Fibroblast of the conjunctiva (primary cell): Measurements from ENCODE around the gene NEUROD4.

Source experiments
- DNase-seq: peaks from one replicate; pipeline ENCODE4 v3.0.0-alpha.2; 2010; ENCODE audit warnings: low read depth

The NEUROD4 gene

DNA sequence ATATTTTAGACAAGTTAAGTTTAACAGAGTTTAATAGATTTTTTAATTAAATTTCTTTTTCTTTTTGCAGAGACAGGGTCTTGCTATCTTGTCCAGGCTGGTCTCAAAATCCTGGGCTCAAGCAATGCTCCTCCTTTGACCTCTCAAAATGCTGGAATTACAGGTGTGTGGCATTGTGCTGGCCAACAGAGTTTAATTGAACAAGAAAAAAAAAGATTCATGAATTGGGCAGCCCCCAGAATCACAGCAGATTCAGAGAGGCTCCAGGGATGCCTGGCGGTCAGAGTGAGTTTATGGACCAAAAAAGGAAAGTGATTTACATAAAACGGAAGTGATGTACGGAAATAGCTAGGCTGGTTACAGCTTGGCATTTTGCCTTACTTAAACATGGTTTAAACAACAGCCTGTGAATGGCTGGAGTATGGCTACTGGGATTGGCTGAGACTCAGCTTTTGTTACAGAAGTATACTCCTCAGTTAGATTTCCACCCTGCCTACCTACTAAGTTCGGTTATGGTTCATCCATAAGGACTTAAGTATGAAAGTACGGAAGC lies 20.7 kb upstream of the NEUROD4 start:
- DNase-seq = no peak

DNA sequence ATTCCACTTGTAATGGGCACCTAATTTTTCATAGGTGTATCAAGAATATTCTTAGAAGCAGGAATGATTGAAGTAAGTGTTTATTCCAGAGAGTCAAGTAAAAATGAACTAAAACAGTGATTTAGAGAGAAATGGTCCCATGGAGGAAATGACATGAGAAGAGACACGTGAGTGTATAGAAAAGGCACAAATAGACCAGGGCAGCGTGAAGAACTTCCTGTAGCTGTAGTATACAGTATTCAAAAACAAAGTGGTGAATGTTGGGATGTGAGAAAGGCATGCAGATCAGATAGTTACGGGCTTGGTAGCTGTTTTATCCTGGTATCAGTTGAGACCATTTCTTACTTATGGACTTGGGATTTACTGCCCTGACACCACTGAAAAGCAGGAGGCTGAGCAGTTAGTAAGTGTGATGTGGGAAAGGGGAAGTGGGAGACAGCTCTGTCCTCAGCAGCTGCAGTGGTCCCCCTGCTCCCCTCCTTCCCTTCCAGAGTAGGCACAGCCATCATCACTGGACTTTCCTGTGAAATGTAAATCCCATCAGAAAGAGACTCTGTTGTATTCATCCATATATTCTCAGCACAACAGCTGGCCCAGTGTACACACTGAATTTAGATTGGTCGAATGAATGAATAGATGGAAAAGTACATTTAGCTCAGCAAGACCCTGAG lies 18.4 kb upstream of the NEUROD4 start:
- no peak for DNase-seq

DNA sequence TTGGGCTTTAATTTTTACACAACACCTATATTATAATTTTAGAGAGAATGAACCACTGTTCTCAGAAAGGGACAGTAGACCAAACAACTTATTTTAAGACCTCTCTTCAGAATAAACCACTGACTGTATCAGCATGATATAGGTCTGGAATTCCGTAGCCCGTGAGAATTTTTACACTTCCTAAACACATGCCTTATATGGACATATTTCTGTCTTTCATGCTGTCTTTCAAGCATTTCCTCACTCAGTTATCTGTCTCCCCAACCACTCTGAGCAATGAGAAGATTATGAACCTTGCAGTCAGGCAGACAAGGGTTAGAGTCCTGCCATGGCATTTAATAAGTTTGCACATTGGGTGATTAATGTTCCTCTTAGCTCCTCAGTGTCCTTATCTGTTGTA lies 17.4 kb upstream of the NEUROD4 start:
- DNase-seq = no peak

DNA sequence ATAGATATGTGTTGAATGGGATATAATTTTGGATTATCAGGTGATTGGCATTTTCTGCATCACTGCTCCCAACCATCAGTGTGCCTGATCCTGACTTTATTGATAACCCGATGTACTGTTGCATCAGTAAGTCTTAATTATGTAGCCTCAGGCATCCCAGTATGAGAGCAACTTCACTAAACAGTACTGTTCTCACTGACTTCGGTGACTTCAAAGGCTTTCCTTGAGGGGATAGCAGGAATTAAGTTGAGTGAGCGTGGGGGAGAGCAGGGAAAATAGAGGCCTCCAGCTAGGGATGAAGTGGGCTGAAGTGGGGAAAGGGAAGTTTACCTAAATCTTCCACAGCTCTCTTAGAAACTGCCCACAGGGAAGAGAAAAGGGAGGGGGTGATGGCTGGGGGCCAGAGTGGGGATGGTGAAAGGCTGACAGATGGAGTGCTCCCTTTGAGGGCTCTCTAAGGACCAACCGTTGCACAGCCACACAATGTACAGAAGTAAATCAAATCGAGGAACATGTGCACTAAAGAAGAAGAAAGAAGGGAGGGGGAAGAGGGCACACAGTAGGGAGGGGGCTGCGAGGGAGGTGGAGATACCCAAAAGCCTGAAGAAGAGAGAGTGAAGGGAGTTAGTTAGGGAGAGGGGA lies 10.7 kb upstream of the NEUROD4 start:
- no peak for DNase-seq

DNA sequence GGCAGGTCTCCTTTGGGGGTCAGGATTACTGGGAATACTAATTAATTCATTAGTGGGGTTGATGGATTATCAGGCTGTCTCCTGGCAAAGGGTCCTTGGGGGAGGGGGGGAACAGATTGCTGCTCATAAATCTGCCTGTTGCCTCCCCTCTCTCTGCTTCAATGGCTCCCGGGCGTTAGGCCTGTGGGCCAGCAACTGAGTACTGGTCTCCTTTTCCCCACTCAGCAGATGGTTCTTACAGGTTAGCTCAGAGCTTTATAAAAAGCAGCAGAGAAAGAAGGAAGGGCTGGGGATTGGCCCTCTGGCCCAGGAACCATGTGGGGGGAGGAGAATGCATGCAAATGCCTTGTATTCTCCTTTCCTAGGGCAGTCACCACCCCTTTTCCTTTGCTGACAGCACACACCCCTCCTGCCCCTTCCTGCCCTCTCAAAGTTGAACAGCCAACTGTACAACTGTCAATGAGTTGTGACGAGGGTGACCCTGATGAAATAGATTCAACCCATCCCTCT lies 2.3 kb upstream of the NEUROD4 start:
- DNase-seq = no peak

DNA sequence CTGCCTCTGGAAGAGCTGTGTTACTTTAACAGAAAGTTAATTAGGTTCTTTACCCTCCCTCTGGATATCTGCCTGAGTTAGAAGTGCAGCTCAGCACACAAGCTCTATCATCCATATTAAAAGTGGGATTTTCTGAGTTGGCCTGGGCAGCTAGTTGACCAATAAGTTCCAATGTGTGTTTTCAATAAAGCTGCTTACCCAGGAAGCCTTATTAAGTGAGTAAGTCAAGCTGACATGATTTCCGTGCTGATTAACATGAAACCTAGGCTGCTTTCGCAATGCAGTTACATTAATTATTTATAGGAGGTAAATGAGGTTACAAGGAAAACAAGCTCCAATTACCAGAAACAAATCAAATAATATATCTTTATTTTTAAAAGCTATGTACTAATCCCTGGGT lies 4.8 kb downstream of the NEUROD4 start:
- no peak for DNase-seq

DNA sequence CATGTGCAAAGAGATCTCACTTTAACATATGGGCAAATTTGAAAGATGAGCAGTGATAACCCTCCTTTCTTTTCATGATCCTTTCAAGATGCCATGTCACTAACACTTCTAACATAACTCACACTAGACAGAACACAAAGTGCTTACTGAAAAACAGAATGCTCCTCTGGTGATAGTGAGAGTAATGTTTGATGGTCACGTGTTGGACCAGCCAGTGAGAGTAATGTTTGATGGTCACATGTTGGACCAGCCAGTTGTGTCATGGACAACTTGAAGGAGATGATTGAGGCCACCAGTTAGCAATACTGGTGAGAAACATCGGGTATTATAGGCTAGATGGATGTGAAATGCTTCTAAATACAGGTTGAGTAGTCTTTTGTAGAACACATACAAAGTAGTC lies 5.7 kb downstream of the NEUROD4 start:
- DNase-seq = no peak

DNA sequence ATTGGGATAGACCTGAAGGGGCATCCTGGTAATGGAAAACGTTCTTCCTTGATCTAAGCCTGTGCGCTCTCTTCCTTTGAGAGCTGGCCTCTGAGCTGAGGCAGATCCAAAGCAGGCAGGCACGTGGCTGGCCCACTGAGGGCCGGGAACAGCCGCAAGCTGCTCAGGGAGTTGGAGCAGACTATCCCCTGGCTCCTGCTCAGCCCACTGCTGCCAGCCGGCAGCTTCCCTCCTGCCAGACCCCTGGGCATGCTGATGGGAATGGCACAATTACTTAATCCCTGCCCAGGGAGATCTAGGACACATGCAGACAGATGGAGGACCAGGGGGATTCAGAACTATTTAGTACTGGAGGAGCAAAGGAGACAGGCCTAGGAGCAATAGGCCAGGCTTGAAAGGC lies 14.4 kb downstream of the NEUROD4 start:
- DNase-seq = no peak

DNA sequence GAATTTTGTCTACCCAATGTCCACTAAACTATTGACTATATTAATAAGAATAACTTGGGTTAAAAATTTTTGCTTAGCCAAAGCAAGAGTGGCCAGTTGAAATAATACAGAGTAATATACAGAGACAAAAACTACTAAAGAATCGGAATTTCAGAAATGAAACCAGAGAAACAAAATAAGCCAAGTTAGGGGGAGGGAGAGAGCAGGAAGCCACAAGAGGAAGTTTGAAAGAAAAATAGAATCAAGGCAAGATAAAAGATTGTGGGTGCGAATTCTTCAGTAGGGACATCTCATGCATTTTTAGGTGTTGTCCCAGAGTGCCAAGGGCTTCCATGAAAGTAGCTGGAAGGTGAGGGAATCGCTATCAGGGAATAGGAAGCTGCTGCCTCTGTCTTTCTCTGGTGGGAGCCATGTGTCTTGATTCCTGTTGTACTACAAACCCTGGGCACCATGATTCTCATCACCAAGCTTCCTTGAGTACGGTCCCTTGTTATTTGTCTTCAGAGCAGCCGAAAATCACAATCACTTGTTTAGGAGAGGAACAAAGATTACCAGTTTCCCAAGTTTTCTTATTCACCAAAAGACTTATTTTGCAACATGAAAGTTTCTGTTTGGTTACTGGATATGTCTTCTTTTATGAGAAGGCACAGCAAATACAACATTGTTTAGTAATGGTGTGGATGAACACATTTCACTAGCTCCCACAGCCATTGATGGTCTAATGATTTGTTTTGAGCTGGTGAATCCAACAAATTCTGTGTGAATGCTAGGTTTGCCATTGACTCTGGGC lies 16.7 kb downstream of the NEUROD4 start:
- DNase-seq = no peak

DNA sequence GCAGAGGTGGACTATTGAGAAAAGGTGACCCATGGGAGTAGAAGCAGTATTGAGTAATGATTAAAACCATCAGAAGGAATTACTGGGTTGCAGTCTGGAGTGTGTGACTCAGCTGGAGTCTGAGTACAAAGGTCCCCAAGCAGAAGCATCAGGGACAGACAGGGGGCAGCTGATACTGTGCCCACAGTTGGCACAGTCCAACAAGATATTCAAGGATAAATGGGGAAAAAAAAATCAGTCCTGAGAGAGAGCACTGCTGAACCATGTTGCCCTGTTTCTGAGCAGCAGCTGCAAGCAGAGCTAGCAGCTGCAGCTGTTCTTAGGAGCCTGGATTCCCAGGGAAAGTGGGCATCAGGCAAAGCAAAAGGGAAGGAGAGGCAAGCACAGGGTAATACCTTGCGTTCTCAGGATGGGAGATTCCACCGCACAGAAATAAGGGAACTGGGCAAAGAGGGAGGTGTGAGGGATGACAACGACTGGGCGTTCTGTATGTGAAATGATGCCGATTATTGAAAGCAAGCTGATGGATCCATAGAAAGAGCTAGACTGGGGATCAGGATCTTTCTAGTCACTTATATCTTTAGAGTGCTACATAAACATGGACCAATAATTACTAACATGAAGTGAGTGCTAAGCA lies 17.7 kb downstream of the NEUROD4 start:
- no peak for DNase-seq

DNA sequence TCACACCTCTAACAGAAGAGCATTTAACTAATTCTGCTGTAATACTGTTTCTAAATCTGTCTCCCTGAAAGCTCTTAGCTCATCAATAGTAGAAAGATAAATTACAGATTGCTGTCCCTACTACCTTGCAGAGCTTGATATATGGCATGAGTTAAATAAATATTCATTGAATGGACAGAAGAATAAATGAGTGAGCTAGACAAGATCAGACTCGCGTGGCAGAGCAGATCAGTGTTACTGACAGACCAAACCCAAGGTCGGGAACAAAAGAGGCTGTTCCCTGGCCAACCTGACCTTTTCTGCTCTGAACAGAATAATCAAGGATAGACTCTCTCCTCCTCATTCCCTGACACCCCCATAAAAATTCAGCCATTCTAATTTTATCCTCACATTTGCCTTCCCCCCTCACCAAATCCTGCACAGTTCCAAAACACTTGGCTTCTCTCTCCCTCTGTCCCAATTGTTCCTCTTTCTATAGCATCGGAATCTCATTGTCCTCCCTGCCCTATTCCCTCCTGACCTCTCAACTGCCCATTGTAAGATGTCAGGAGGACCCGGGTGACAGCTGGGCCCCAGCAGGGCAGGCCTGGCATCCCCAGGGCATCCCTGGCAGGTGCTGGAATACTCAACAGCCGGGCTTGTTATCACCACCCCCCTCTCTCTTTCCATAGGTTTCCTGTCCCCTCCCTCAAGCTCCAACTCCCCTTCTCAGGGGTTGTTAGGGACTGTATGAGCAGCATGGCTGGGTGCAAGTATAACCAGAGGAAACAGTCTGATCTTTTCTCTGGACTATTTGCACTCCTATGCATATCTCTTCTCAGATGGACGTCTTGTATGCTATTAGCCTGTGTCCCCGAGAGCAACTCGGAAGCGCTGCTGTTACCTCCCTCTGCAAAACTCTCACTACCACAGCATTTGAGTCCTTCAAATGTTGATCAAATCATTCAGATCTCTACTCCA lies 19.9 kb downstream of the NEUROD4 start:
- DNase-seq = no peak

DNA sequence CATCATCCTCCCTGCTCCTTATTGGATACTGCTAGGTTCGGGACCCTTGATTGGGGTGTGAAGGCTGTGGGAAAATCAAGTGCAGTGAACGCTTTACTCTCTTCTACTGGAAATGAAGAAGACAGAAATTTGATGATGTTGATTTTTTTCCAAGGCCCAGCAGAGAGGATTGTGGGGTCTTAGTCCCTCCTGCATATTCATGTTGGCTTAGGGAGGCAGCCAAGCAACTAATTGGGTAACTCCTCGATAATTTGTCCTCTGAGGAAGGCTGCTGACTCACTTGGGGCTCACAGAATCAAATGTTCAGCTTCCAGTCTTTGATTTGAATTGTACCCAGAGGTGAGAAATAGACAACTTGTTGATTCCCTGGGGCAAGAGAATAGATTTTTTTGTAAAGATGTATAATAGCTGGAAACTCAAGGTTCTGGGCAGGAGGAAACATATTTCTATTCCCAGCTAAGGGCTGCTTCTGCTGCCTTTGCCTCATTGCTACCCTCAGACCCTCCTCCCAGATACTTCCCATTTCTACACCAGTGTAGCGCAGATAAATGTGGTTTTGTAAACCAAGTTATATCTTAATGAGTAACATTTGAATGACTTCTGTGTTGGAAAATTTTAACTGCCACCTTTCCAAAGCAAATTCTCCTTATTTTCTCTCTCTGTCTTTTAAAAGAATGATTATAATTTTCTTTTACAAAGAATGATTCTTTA lies 21.7 kb downstream of the NEUROD4 start:
- no peak for DNase-seq

DNA sequence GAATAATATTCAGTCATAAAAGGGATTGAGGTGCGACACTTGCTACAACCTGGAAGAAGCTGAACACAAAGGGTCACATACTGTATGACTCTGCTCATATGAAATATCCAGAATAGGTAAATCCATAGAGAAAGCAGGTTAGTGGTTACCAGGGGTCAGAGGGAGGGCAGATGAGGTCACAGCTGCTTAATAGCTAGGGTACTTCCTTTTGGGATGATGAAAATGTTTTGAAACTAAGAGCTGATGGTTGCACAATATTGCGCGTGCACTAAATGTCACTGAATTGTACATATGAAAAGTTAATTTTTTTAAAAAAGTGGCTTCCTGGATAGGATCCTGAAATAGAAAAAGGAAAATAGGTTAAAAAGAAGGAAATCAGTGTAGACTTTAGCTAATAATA lies 23.8 kb downstream of the NEUROD4 start:
- no peak for DNase-seq

DNA sequence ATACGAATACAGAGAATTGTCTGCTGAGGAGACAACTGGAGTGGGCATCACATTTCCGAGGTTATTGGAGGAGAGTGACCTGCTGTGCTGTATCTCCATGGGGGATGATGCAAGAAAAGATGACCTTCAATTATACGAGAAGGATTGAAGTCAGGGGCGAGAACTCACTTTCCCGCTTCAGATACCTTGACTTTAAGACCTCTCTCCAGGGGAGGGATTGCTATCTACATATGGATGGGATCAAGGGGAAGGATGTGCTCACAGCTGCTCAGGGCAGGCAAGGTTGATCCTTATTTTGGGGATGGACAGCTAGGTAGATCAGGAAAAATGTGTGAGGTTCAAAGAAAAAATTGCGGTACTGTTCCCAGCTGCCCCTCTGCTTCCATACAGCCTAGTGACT lies 24.4 kb downstream of the NEUROD4 start:
- DNase-seq = no peak

DNA sequence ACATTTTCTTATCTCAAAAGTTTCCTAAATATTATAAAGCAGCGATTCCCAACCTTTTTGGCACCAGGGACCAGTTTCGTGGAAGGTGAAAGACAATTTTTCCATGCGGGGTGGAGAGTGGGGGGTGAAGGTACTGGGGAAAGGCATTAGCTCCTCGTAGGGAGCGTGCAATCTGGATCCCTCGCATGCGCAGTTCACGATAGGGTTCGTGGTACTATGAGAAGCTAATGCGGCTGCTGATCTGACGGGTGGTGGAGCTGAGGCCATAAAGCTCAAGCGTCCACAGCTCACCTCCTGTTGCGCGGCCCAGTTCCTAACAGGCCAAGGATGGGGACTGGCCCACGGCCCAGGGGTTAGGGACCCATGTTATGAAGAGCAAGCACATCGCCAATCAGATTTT lies 29.9 kb downstream of the NEUROD4 start:
- DNase-seq = no peak

DNA sequence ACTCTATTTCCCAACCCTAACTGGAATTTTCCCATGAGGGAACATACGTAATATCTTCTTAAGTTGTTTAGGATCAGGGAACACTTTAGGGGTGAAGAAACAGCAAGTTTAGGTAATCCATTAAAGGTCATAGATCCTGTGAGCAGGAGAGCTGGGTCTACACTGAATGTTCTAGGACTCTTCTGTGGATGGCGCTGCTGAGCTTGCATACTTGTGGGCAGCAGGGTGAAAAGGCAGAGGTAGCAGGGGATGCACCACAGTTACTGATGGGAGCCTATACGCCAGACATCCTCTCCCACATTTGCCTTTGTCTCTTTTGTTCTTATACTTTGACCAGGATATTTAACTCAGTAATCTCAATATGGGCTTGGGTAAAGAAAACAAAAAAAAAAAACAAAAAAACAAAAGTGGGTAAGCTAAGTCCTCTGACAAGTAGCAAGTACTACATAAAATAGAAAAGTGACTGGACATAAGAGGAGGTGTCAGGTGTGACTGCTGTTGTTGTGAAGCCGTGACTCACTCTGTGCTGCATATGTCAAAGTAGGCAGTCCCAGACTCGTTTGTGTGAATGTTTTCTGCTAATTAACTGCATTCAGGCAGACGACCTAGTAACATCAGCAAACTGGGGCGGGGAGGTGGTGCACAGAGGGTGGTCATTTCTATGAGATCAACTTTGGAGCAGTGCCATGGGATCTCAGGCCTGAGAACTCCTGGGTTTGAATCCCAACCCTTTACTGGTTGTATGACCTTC lies 31.6 kb downstream of the NEUROD4 start:
- DNase-seq = no peak

DNA sequence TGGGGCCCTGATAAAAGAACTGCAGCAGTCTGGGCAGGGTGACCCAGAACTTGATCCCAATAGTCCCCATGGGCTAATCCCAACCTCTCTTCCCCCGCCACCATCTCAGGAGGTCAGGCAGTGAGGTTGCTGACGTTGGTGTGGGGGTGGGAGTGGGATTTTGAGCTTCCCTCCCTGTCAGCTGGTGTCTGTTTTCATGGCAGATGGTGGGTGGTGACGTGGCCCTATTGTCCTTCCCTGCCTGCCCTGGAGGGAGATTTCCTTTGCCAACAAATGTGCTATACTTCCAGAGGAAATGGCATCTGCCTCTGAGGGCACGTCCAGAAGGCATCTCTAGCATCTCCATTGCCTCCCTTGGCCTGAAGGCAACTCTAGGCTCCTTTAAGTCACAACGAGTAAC lies 37.7 kb downstream of the NEUROD4 start:
- no peak for DNase-seq

DNA sequence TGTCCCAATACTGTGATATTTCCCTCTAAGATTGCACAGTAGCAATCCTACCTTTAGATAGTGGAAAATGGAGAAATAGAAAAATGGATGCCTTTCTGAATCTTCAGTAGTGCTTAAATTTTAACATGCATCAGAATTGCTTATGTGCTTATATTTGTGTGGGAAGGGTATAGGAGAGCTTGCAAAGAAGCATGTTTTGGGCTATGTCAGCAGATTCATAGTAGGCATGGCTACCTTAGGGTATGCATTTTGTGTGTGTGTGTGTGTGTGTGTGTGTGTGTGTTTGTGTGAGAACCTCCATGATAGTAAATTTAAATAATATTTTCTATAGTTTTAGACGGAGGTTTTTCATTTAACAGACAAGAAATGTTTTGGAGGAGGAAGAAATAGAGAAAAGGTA lies 38.3 kb downstream of the NEUROD4 start:
- no peak for DNase-seq

DNA sequence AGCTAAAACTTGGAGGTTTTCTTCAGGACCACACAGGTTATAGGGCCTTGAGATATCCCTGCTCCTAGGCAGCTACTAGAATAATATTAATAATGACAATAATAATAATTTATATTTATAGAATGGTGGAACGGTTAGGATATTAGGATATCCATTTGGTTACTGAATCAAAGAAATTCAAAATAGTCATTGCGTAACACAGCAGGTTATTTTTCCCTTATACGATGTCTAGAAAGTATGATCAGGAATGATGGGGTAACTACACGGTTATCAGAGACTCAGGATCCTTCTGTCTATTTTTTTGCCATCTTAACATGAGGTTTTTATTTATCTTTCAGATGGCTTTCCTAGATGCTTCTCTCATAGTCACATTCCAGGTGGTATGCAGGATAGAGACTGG lies 39.0 kb downstream of the NEUROD4 start:
- no peak for DNase-seq

DNA sequence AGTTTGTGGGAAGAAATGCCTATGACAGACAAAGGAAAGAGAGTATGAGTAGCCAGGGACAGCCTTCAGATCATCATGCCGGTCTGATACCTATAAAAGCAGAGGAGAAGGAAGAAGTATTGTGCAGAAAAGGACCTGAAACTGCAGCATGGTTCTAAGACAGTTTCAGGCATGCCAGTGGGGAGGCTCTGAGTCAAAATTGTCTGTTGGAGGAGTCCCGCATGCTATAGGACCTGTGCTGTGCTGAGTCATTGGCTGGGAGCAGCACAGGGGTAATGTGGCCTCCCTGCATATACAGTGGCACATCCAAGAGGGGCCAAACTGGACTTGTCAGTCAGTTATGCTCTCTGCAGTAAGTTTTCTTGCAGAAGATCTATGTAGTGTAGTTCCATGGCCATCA lies 40.7 kb downstream of the NEUROD4 start:
- DNase-seq = no peak
